NAMALWA (cell line): ENCODE data around the gene ACER1.

Experiments used
- DNase-seq: peaks from one replicate; pipeline ENCODE4 v3.0.0-alpha.2; 2015; ENCODE audit warnings: low spot score

ACER1 gene

DNA sequence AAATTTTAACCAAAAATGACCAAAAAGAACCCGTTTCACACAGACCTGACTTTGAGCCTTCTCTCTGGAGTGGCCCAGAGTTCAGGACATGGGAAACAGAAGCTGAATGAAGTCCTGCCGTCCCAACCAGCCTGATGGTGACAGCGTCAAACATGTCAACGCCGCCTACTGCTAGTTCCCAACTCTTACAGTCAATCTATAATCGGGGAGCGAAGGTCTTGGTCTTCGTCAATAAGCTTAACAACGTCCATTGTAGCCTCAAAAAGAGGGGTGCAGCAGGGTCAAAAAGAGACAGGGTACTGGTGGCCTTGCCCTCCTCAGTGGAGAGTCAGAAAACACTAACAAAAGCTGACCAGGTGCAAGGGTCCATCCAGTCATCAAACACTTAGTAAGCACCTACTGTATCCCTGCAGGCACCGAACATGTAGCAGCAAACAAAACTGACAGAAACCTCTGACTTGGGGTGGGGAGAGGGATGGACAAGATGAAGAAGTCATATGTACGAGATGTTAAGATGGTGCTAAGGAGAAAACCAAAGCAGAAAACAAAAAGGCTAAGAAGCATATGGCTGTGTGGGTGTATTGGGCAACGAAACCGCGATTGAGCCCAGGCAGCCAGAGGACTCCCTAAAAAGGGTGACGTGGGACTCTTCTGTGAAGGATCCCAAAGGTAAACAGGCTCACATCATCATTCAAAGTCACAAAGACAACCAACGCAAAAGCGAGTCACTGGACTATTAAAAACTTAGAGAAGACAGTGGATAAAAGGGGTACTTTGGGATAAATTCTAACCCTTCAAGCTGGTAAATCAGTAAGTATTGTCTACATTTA lies 65.6 kb downstream of the ACER1 start:
- no peak for DNase-seq

DNA sequence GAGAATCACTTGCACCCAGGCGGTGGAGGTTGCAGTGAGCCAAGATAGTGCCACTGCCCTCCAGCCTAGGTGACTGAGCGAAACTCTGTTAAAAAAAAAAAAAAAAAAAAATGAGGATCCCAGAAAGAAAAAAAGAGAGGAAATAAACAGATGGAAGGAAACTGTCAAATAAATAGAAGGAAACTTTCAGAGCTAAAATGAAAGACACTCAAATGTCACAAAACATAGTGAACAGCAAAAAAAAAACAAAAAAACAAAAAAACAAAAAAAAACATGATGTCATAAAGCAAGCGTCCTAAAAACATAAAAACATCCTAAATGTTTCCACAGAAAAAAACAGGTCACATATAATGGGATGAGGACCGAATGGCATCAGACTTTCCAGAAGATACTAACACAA lies 68.6 kb downstream of the ACER1 start:
- DNase-seq = no peak

DNA sequence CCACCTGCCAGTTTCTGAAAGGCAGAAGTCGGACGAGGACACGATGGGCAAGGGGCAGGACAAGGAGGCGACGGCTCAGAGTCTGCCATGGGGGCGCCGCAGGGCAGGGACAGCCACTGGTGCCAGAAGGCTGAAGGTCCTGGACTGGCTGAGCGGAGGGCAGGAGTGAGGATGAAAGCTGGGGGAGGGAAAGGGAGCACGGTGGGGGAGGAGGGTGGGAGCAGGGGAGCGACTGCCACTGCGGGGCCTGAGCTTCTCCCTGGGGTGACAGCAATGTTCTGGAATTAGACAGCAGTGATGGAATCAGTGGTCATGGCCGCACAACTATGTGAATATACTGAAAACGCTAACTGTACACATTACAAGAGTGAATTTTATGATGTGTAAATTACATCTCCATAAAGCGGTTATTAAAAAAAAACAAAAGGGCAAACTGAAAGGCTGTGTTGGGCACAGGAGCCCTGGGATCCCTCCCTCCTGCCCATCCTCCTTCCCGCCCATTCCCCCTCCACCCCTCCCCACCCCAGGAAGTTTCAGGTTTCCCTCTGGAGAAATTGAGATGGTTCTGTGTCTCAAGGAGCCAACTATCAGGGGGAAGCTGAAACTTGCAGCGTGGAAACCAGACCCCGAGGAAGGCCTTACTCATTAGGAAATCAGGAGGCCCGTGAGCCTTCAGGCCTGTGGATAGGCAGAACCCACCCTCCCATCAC lies 69.5 kb downstream of the ACER1 start:
- no peak for DNase-seq

DNA sequence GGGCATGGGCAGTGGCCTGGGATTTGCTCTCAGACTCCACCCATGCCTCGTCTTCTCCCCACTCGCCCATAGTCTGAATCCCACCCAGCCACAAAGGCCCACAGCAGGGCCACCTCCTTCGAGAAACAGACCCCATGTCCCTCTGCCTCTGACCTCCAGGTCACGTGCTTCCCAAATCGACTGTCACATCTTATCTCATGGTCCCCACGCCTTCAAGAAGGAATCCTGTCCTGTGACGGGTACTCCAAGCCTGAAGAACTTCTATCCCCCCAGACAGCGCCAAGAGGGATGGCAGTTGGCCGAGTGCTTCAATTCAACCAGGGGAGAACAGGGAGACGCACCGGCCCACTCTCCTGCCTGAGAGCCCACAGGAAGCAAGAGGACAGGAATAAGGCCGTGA lies 70.1 kb downstream of the ACER1 start:
- no peak for DNase-seq

DNA sequence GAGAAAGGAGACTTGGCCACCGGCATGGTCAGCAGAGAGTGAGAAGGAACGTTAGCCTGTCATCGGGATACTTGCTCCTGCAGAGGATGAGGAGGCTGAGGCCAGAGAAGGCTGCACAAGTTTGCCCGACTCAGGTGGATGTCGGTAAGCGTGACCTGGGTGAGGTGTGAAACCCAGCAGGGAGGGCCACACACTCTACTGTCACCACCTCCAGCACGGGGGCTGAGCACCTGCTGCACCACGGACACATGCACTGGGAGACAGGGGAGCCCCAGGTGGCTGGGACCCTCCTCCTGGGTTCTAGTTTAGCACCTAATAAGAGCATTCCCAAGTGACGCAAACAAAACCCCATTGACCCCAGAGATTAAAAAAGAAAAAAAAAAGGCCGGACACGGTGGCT lies 70.9 kb downstream of the ACER1 start:
- no peak for DNase-seq

DNA sequence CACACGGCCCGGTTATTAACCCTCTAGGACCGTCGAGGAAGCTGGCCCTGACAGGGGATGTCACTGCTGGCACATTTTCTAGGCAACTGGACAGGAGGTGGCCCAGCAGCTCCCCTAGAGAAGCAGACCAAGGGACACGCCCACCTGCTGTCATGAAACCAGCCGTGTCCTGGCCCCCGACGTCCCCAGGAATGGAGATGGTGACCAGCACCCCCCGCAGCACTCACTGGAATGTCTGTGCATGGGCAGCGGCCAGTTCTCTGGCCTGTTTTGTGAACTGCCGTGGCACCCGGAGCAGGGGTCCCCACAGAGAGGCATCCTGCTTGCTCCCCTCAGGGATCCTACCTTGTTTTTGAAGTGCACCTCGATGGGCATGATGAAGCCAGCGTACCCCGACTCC lies 71.5 kb downstream of the ACER1 start:
- no peak for DNase-seq

DNA sequence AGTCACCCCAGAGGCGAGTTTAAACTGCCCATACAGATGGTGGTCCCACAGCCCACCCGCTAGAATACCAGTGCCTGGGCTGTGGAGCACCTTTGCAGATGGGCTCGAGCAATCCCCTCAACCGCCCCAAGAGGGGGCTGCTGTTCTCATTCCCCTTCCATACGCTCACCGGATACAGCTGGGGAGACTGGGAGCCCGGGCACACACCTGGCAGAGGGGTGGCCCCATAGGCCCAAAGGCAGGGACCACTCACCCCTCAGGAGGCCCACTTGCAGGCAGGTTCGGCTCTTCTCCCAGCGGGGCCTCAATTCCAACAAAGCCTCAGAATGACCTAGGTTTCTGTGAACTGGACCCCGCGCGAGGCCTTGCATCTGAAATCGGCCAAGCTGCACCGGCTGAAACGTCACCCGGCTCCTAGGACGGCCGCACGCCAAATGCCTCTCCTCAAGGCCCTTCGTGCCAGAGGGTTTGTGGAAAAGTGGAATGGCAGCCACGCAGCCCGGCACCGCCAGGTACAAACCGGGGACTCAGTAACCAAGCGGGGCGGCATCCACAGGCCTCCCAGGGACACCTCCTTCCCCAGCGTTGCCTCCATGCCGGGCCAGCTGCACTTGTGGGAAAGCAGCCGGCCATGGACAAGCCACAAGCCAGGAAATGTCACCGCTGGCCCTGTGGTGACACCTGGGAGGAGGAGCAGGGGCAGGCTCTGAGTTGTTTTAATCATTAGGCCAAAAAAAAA lies 72.3 kb downstream of the ACER1 start:
- DNase-seq = peak; percentile 45

DNA sequence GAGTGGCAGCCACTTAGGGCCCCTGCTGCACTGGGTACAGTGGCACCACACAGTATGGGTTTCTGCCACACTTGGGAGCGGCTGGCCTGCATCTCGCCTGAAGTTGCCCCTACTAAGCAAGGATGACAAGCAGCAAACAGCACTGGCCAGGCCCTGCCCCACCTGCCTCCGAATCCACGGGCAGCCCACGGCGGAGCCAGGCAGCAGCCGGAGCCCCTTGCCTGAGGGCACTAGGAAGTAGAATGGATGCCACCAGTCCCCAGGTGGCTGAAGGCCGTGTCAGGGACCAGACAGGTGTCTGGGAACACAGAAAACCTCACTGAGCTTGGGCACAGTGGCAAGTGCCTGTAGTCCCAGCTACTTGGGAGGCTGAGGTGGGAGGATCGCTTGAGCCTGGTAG lies 73.0 kb downstream of the ACER1 start:
- no peak for DNase-seq

DNA sequence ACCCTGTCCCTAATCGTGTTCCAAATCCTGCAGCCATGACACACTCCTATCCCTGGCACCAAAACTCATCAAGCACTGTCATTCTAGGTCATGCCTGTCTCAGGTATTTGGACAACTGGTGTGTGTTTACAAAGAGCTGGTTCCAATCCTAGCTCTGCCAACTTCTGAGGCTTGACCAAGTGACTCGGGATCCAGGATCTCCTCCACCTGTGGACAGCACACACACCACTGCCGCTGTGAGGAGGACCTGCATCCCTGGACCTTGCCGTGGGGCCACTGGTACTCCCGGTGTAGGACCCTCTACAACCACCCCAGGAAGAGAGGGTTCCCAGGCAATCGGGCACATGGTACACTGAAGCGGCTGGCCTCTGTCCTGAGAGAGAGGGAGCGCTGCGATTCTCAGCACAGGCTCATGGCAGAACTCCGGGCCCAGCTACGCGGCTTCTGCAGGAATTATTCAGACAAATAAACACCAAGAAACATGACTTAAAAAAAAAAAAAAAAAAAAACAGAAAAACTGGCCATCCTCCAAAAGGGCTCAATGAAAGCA lies 74.0 kb downstream of the ACER1 start:
- no peak for DNase-seq

DNA sequence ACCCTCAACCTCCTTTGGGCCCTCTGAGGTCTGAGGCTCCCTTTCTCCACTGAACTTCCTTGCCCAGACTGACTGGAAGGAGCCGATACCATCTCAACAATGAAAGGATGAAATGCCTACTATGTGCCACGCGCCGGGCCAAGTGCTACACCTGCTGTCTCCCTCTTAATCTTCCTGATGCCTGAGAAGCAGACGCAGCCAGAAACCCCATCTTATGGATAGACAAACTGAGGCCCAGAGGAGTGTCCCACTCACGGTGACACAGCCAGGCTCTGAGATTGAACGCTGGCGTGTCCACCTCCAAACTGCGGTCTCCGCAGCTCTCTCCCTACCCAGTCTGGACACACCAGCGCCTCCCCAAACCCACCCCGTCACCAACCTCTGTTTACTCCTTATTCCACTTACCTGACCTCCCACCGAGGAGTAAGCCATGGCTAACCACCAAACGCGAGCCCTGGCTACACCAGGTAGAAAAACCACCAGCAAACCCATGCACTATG lies 74.5 kb downstream of the ACER1 start:
- no peak for DNase-seq
